Activated CD4-positive, CD25-positive, alpha-beta regulatory T cell (primary cell): ENCODE data around the gene PRR7.
A peak's percentile ranks its signal among the peaks of the same experiment; 100 is the strongest.

Experiments used
- DNase-seq, 4 experiments: peaks; one replicate each; lab custom pipeline; 2025; lab: John Stamatoyannopoulos, UW

The PRR7 gene

DNA sequence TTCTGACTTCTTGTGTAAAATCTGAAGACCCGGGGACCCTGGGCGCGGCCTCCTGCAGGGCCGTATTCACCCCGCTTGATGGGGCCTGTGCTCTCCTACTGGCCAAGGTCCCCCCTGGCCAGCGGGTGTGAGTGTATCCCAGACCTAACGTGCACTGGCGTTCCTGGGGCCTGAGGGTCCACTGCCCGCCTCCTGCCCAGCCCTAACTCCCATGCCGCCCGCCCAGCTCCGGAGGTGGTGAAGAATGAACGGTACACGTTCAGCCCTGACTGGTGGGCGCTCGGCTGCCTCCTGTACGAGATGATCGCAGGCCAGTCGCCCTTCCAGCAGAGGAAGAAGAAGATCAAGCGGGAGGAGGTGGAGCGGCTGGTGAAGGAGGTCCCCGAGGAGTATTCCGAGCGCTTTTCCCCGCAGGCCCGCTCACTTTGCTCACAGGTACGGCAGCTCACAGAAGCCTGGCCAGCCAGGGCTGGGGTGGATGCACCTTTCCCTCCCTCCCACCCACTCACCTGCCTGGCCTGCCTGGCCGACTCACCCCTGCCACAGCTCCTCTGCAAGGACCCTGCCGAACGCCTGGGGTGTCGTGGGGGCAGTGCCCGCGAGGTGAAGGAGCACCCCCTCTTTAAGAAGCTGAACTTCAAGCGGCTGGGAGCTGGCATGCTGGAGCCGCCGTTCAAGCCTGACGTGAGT, 10.6 kb upstream of the PRR7 start:
- DNase-seq: no peak

- DNase-seq: no peak
Observed at GRCh38 chr5:177437623-177438022, 9.0 kb upstream of the PRR7 start.

GRCh38 chr5:177438468-177438867, 8.1 kb upstream of the PRR7 start:
- no peak for DNase-seq

DNA sequence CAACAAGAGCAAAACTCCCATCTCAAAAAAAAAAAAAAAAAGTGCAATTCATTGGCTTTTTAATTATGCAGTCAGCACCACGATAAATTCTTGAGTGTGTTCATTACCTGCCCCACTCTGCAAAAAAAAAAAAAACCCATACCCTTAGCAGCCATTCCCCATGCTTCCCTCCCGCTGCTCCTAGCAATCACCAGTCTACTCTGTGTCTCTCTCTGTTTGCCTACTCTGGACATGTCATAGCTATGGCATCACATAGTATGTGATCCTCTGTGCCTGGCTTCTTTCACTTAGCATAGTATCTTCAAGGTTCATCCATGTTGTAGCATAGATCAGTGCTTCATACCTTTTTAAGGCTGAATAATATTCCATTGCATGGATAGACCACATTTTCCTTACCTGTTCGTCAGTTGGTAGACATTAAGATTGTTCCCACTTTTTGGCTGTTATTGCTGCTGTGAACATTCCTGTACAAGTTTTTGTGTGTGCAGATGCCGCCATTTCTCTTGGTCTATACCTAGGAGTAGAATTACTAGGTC, 7.0 kb upstream of the PRR7 start:
- no peak for DNase-seq

DNA sequence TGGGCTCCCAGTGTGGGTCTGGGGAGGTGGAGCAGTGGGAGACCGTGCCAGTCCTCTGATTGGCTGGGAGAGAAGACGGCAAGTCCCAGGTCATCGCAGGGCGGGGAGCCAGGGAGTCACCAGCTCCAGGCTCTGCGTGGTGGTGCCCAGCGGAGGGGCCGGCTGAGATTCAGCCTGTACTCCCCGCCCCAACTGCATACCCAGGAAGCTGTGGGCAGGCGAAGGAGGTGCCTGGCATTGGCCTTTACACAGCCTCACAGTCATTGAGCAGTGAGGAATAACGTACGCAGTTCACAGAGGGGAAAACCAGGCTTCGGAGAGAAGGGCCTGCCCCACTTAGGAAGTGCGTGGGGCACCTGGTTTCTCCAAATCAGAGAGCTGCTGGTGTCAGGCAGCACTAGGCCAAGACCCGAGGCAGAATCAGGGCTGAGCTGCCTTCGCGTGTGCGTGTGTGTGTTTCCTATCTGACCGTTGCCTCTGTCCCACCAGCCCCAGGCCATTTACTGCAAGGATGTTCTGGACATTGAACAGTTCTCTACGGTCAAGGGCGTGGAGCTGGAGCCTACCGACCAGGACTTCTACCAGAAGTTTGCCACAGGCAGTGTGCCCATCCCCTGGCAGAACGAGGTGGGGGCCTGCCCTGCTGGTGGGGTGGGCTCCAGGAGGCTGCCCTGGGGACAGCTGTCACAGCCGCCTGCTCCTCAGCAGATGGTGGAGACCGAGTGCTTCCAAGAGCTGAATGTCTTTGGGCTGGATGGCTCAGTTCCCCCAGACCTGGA, 6.2 kb upstream of the PRR7 start:
- DNase-seq: no peak

GRCh38 chr5:177440990-177441780, 5.4 kb upstream of the PRR7 start:
- DNase-seq: no peak

- no peak for DNase-seq
Observed at GRCh38 chr5:177442066-177442826, 4.4 kb upstream of the PRR7 start.

DNA sequence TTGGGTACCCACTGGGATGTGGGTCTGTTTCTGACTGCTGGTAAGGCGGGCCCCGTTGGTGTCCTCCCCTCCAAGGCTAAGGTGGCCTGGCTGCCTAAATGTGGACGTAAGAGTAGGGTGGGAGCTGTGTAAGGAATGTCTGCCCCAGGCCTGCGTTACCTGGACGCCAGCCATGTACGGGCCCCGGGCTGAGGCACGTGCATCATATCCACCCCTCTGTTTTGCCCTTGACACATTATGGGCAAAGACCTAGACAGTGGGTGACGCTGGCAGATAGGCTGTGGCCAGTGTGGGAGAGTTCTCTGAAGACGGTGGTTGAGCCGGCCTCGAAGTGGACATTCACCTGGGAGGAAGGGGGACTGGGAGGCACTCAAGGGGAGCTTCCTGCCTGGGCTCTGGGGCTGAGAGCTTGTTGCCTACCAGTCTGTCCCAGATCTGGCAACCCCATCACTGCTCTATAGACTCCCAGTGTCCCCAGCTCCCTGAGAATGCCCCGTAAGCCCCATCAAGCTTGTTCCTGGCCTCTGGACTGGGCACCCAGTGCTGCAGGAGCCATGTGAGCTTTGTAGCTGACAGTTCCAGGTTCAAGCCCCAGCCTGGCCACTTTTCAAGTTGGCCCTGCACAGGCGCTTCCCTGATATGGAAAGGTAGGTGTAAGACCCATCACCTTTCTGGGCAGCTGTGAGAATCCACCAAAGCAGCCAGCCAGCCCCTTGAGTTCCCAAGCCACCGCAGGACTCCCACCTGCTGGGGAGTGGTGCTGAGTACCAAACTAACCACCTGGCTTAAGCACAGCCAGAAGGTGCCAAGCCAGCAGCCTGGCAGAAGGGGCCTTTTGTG, 3.2 kb upstream of the PRR7 start:
- DNase-seq: no peak

GRCh38 chr5:177444106-177445051, 2.2 kb upstream of the PRR7 start:
- DNase-seq: no peak

GRCh38 chr5:177445052-177445916, 1.3 kb upstream of the PRR7 start:
- DNase-seq: no peak

- DNase-seq: no peak
Observed at GRCh38 chr5:177445917-177446199, 756 bp upstream of the PRR7 start.

DNA sequence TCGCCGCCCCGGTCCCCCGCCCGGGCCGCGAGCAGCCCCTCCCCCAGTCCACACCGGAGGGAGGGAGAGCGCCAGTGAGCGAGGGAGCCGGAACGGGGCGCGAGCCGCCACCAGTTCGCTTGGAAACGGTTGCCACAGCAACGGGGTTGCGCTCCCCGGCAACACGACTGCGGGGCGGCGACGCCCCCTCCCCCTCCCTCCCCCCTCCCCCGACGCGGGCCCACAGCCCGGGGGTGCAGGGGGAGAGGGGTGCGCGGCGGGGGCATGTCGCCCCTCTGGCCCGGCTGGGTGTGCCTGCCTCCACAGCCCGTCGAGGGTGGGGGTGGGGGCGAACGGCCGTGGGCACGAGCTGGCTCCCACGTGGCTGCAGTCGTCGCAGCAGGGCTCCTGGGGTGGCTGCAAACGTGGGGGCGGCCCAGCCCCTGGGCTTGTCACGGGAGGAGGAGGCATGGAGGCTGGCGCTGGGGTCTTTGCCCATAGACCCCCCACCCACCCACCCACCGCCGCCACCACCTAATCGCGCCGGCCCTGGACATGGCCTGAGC, 524 bp downstream of the PRR7 start:
- DNase-seq: peak in 3 of 4 experiments; percentile 33 to 62 (median 50)

GRCh38 chr5:177447611-177448243, 1.1 kb downstream of the PRR7 start:
- no peak for DNase-seq

- DNase-seq: no peak
Observed at GRCh38 chr5:177448244-177448950, 1.8 kb downstream of the PRR7 start.

GRCh38 chr5:177449140-177450061, 2.8 kb downstream of the PRR7 start:
- DNase-seq: no peak

- no peak for DNase-seq
Observed at GRCh38 chr5:177450667-177451424, 4.2 kb downstream of the PRR7 start.
